Nephron (organoid): ENCODE results near the gene RGPD8.
"Not testable (repeated sequence)": the region's sequence is repeated elsewhere in the genome, so short reads cannot be mapped to it uniquely, and the experiment has no call there.

Experiments used
- H3K27ac Mint-ChIP-seq, 3 experiments: 2 replicates each; pipeline ENCODE4 v1.8.0; 2020; ENCODE audit warnings: mixed read lengths in 3 of 3, mild to moderate bottlenecking in 2 of 3, moderate library complexity in 1 of 3
- H3K27me3 Mint-ChIP-seq: 2 replicates; pipeline ENCODE4 v1.8.0; 2021; ENCODE audit warnings: low read depth, mild to moderate bottlenecking, moderate library complexity, mixed read lengths
- H3K36me3 Mint-ChIP-seq: 2 replicates; pipeline ENCODE4 v1.8.0; 2020; ENCODE audit warnings: low read depth, mixed read lengths
- H3K4me1 Mint-ChIP-seq: 2 replicates; pipeline ENCODE4 v1.8.0; 2020; ENCODE audit warnings: mixed read lengths
- H3K4me3 Mint-ChIP-seq, 3 experiments: 2 replicates each; pipeline ENCODE4 v1.8.0; 2020; ENCODE audit warnings: mild to moderate bottlenecking in 3 of 3, mixed read lengths in 3 of 3, moderate library complexity in 2 of 3
- H3K9me3 Mint-ChIP-seq: 2 replicates; pipeline ENCODE4 v1.8.0; 2020; ENCODE audit warnings: mixed read lengths
- CTCF ChIP-seq, 3 experiments: fragments of 200-600 bp; sonication (generic); IDR thresholded peaks; one replicate each; pipeline ENCODE4 v1.5.0; 2021; ENCODE audit warnings: antibody characterized with exemption in 3 of 3; ENCODE audit not compliant: unreplicated experiment in 3 of 3

RGPD8 gene

DNA sequence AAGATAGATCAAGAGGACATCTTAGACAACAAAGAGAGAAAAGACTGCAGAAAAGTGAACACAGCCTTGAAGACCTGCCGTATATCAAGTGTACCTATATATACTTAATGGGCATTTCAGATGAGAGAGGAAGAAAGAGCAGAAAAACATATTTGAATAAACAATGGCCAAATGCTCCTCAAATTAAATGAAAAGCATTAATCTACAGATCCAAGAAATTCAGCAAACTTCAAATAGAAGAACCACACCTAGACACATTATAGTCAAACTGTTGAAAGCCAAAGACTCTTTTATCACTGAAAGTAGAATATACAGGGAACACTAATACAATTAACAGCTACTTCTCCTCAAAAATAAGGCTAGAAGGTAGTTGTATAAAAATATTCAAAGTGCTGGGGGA lies 29.8 kb upstream of the RGPD8 start:
- Mint-ChIP-seq H3K36me3 (no peaks in the 10 kb centered on the region), H3K27ac (no peak overlapping the region), H3K9me3 (peaks cover 20% of the 10 kb centered on the region)

DNA sequence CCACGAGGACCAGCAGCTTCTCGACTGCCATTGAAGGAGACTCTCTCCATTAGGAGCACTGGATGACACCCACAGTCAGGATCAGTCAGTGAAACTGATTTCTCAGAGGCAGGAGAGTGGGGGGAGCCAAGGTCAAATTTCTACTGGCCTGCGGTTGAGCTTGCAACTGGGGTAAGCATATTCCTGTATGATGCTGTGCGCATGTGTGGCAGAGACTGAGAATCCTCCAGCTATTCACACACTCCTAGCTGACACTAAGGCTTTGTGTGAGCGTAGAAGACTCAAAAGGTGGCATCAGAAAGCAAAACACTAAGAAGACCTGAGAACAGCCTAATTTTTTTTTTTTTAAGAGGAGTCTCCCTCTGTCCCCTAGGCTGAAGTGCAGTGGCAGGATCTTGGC lies 28.7 kb upstream of the RGPD8 start:
- Mint-ChIP-seq H3K27me3 (no peaks in the 10 kb centered on the region), H3K4me3 (no peak overlapping the region), H3K9me3 (peaks cover 10% of the 10 kb centered on the region), H3K4me1 (no peaks in the 10 kb centered on the region), H3K27ac (no peak overlapping the region), H3K36me3 (no peaks in the 10 kb centered on the region)
- TF ChIP-seq CTCF (IDR thresholded peaks at IDR 0.05; ENCODE audit: unreplicated experiment in 3 of 3) = no peak

More for the DNA sequence above, 29.8 kb upstream of the RGPD8 start:
- Mint-ChIP-seq H3K27me3 (no peaks in the 10 kb centered on the region), H3K4me3 (no peak overlapping the region), H3K4me1 (no peaks in the 10 kb centered on the region)
- no peak for TF ChIP-seq CTCF (IDR thresholded peaks at IDR 0.05; ENCODE audit: unreplicated experiment in 3 of 3)

DNA sequence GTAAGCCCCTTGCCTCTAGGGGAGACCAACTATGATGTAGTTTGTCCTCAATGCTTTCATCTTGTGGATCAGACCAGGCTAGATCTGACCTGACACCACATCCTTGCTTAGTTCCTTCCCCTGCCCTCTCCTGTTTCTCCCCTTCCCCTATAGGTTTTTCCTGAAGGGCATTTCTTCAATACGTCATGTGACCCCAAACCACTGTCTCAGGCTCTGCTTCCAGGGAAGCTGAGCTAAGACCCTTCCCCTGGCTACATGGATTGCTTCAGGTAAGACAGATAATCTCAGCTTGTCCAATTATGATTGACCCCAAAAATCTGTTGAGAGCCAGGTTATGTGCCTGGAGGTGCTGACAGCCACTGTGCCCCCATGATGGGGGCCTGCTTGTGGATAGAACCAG lies 25.9 kb upstream of the RGPD8 start:
- H3K9me3 Mint-ChIP-seq = peaks cover 9% of the 10 kb centered on the region
- H3K4me3 Mint-ChIP-seq = no peak overlapping the region

DNA sequence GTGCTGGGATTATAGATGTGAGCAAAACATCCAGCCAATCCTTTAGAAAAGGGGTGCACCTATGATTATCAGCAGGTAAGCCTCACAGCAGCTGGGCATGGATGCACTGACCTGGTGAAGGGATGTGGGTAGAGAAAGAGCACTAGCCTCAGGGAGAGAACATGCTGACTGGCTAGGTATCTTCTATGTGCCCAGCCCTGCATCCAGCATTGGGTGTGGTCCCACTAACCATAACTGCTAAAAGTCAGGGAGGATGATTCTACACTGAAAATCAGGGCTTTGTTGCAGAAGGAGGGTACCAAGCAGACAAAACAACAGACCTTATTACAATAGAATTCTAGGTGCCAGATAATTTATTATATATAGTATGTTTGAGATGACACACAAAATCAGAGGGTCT lies 21.1 kb upstream of the RGPD8 start:
- no peak for TF ChIP-seq CTCF (IDR thresholded peaks at IDR 0.05; ENCODE audit: unreplicated experiment in 3 of 3)
- Mint-ChIP-seq H3K9me3 (peaks cover 5% of the 10 kb centered on the region), H3K36me3 (no peaks in the 10 kb centered on the region), H3K27me3 (peaks cover 8% of the 10 kb centered on the region), H3K27ac (no peak overlapping the region), H3K4me3 (no peak overlapping the region), H3K4me1 (no peaks in the 10 kb centered on the region)

More for the DNA sequence above, 25.9 kb upstream of the RGPD8 start:
- Mint-ChIP-seq H3K36me3 (no peaks in the 10 kb centered on the region), H3K27me3 (no peaks in the 10 kb centered on the region), H3K27ac (no peak overlapping the region), H3K4me1 (no peaks in the 10 kb centered on the region)
- no peak for TF ChIP-seq CTCF (IDR thresholded peaks at IDR 0.05; ENCODE audit: unreplicated experiment in 3 of 3)

DNA sequence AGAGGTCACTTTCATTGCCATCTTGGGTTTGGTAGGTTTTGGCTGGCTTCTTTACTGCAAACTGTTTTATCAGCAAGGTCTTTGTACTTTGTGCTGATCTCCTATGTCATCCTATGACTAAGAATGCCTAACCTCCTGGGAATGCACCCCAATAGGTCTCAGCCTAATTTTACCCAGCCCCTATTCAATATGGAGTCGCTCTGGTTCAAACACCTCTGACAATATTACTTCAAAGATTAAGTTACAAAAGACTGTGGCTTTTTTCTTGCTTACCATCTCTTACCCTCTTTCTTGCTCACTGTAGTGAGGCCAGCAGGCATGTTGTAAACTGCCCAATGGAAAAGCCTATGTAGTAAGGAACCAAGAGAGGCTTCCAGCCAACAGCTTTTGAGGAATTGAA lies 17.9 kb upstream of the RGPD8 start:
- H3K27me3 Mint-ChIP-seq = peaks cover 8% of the 10 kb centered on the region
- peaks cover 5% of the 10 kb centered on the region for H3K9me3 Mint-ChIP-seq
- no peak overlapping the region for H3K27ac Mint-ChIP-seq
- H3K36me3 Mint-ChIP-seq = no peaks in the 10 kb centered on the region
- H3K4me1 Mint-ChIP-seq = no peaks in the 10 kb centered on the region
- TF ChIP-seq CTCF (IDR thresholded peaks at IDR 0.05; ENCODE audit: unreplicated experiment in 3 of 3) = no peak
- no peak overlapping the region for H3K4me3 Mint-ChIP-seq

DNA sequence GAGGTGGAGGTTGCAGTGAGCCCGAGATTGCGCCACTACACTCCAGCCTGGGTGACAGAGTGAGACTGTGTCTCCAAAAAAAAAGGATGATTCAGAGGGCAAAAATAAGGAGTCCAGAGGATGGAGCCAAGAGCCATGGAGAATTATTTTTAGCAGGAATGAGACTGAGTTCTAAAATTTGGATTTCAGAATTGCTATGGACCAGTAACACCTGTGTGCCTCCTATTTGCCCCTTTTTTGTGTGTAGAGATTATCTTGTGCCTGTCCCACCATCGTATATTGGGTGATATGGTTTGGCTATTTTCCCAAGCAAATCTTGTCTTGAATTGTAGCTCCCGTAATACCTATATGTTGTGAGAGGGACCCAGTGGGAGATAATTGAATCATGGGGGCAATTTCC lies 16.4 kb upstream of the RGPD8 start:
- no peak for TF ChIP-seq CTCF (IDR thresholded peaks at IDR 0.05; ENCODE audit: unreplicated experiment in 3 of 3)
- Mint-ChIP-seq H3K27me3 (peaks cover 8% of the 10 kb centered on the region), H3K9me3 (peaks cover 5% of the 10 kb centered on the region), H3K27ac (no peak overlapping the region), H3K4me3 (no peak overlapping the region), H3K4me1 (no peaks in the 10 kb centered on the region), H3K36me3 (no peaks in the 10 kb centered on the region)

DNA sequence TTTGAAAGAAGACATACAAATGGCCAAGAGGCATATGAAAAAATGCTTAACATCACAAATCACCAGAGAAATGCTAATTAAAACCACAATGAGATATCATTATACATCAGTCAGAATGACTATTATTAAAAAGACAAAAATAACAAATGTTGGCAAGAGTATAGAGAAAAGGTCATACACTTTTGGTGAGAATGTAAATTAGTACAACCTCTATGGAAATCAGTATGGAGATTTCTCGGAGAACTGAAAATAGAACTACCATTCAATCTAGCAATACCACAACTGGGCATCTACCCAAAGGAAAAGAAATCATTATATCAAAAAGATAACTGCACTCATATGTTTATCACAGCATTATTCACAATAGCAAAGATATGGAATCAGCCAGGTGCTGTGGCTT lies 10.8 kb upstream of the RGPD8 start:
- H3K9me3 Mint-ChIP-seq, H3K36me3 Mint-ChIP-seq, H3K4me3 Mint-ChIP-seq, H3K4me1 Mint-ChIP-seq, H3K27me3 Mint-ChIP-seq, H3K27ac Mint-ChIP-seq: not testable (repeated sequence)

DNA sequence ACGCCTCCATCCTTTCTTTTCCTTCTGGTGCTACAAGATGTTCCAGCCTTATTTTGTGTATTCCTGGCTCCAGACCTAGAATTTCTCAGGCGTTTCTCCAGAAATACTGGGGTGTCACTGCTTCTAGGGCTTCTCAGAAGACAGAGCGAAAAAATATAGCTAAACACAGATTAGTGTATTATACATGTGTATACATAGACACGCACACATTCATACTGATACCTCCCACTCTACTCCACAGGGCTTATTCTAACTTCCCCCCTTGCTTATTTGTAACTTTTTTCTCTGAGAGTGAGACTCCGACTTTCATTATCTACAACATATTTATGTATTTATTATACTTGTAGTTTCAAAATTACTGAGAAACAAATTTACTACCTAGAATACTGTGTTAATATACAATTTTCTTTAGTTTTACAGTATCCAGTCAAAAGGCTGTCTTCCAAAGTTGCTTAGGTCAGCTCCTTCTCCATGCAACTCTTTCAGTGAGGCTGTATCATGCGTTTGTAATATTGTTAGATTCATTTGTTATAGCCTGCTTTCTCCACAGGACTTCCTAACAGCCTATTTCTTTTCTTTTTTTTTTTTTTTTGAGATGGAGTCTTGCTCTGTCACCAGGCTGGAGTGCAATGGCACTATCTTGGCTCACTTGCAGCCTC lies 5.3 kb upstream of the RGPD8 start:
- not testable (repeated sequence) for H3K36me3 Mint-ChIP-seq, H3K9me3 Mint-ChIP-seq, H3K27ac Mint-ChIP-seq, H3K4me3 Mint-ChIP-seq, H3K4me1 Mint-ChIP-seq, H3K27me3 Mint-ChIP-seq

GRCh38 chr2:112437405-112437831 lies 4.0 kb upstream of the RGPD8 start:
- H3K4me1 Mint-ChIP-seq, H3K36me3 Mint-ChIP-seq, H3K9me3 Mint-ChIP-seq, H3K4me3 Mint-ChIP-seq, H3K27me3 Mint-ChIP-seq, H3K27ac Mint-ChIP-seq: not testable (repeated sequence)
